ENCODE measurements around the gene FRMD4A.

Gene FRMD4A

DNA sequence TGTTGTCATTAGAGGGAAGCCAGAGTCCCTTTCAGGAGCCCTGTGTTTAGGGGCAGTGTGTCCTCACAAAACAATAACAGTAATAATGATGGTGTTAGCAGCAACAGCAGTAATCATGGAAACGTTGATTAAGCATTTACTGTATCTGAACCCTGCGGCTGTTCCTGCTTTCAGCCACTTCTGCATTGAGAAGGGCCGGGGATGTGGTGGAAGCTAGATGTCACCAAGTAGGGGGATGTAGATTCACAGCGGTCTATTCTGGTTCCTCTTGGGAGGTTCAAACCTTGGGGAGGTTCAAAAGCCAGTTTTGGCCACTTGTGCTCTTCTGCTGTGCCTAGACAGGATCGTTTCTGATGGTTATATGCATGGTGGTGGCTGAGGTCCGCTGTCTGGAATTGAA lies 699.1 kb downstream of the FRMD4A start:
- no peaks in the 10 kb centered on the region for H3K9me3 ChIP-seq
- no peaks in the 10 kb centered on the region; the same call in 1 of the 2 replicates for H3K36me3 ChIP-seq

GRCh38 chr10:13630231-13630630 lies 700.5 kb downstream of the FRMD4A start:
- Histone ChIP-seq H3K4me1 (peaks cover 3% of the 10 kb centered on the region), H3K4me3 (ENCODE audit: low read depth, low read length) (no peak overlapping the region), H3K36me3 (no peaks in the 10 kb centered on the region; the same call in 1 of the 2 replicates), H3K9me3 (no peaks in the 10 kb centered on the region), H3K27me3 (no peaks in the 10 kb centered on the region)
- no peak for TF ChIP-seq CTCF (IDR thresholded peaks at IDR 0.05; ENCODE audit: low read depth, low read length)
- no peak for DNase-seq

More for the DNA sequence above, 699.1 kb downstream of the FRMD4A start:
- DNase-seq, result no peak
- Histone ChIP-seq H3K27me3 (no peaks in the 10 kb centered on the region), H3K4me3 (ENCODE audit: low read depth, low read length) (no peak overlapping the region), H3K4me1 (peaks cover 3% of the 10 kb centered on the region)
- TF ChIP-seq CTCF (IDR thresholded peaks at IDR 0.05; ENCODE audit: low read depth, low read length), result no peak

DNA sequence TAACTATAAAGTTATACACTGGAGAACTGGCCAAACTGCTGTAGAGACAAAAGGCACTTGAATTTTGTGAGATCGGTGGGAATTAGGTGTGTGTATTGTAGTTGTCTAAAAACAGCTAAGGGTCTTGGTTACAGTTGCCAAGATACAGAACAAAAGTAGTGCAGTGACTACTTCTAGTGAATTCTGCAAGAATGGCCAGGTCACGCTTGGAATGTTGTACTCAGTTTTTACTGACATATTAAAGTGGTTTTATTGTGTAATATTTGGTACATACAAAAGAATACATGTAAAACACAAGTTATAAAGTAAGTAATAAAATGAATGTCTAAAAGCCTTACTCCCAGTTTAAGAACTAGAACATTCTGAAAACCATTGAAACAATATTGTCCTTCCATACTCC lies 701.6 kb downstream of the FRMD4A start:
- Histone ChIP-seq H3K36me3 (no peaks in the 10 kb centered on the region; the same call in 1 of the 2 replicates), H3K27me3 (no peaks in the 10 kb centered on the region), H3K4me3 (ENCODE audit: low read depth, low read length) (no peak overlapping the region), H3K9me3 (no peaks in the 10 kb centered on the region), H3K4me1 (peaks cover 3% of the 10 kb centered on the region)
- no peak for TF ChIP-seq CTCF (IDR thresholded peaks at IDR 0.05; ENCODE audit: low read depth, low read length)
- DNase-seq, result no peak

GRCh38 chr10:13628661-13629060 lies 702.1 kb downstream of the FRMD4A start:
- Histone ChIP-seq H3K4me1 (peaks cover 3% of the 10 kb centered on the region), H3K36me3 (no peaks in the 10 kb centered on the region; the same call in 1 of the 2 replicates), H3K4me3 (ENCODE audit: low read depth, low read length) (no peak overlapping the region), H3K9me3 (no peaks in the 10 kb centered on the region), H3K27me3 (no peaks in the 10 kb centered on the region)
- no peak for TF ChIP-seq CTCF (IDR thresholded peaks at IDR 0.05; ENCODE audit: low read depth, low read length)
- no peak for DNase-seq

DNA sequence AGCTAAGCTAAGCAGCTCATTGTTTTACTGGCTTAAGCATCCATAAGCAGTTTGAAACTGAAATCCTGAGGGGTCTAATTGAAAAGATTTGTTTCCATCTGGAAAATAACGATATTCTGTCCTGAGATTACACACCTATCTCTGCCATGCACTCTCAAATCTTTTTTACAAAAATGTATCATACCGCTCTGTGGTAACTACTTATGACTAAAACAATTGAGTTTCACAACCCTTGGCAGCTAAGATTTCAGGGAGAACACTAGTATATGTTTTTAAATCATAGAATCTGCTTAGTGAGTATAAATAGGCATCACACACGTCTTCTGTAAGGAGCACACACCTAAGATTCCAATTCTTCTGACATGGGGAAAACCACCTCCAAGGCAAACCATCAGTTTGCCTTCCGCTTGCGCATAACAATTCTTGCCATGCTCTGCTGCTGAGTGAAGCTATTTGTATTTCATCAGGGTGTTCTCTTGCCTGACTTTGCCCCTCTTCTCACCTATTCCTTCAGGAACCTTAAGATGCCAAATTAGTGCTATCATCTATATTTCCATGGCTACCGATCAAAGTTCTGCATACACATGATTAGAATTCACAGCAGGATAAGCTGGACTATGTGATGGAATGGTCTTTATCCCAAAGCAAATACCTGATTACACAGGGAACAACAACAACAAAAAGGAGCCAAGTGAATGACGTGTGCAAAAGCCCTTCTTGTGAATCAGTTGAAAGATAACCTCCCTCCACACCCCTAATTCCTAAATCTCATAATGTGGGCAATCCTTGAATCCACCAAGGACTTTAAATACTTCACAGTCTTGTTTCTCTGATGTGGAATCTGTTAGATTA lies 703.0 kb downstream of the FRMD4A start:
- Histone ChIP-seq H3K27me3 (no peaks in the 10 kb centered on the region), H3K4me3 (ENCODE audit: low read depth, low read length) (no peak overlapping the region), H3K36me3 (no peaks in the 10 kb centered on the region; the same call in 1 of the 2 replicates), H3K9me3 (no peaks in the 10 kb centered on the region), H3K4me1 (no peaks in the 10 kb centered on the region)
- DNase-seq, result no peak
- TF ChIP-seq CTCF (IDR thresholded peaks at IDR 0.05; ENCODE audit: low read depth, low read length), result no peak

DNA sequence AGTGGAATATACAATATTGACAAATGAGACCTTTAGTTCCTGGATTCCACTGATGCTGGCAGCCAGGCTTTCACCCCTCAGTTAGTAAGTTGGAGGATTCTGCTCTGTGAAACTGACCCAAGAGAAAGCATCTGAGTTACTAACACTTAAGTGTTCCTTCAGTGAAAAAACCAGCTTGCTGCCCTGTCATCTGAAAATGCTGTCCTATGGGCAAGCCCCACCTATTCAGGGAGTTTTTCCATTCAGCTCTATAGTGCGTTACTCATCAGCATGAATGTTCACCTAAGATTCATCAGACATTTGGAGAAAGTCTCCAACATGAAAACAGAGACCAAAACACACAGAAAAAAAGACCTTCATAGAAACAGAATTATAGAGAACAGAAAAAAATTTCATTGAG lies 706.1 kb downstream of the FRMD4A start:
- Histone ChIP-seq H3K9me3 (no peaks in the 10 kb centered on the region), H3K4me1 (no peaks in the 10 kb centered on the region), H3K36me3 (no peaks in the 10 kb centered on the region), H3K4me3 (ENCODE audit: low read depth, low read length) (no peak overlapping the region), H3K27me3 (no peaks in the 10 kb centered on the region)
- DNase-seq, result no peak
- TF ChIP-seq CTCF (IDR thresholded peaks at IDR 0.05; ENCODE audit: low read depth, low read length), result no peak

Measured in BE2C (cell line).